ENCODE data around the gene RPP25L. TPM values are rescaled to one million over a fixed set of nuclear protein-coding genes. Genes with fewer than 3 reads are reported as not detected.

RPP25L gene
- total and polyA plus RNA-seq, 8 donors = 17.7 to 22.4 (median 20.6) TPM

DNA sequence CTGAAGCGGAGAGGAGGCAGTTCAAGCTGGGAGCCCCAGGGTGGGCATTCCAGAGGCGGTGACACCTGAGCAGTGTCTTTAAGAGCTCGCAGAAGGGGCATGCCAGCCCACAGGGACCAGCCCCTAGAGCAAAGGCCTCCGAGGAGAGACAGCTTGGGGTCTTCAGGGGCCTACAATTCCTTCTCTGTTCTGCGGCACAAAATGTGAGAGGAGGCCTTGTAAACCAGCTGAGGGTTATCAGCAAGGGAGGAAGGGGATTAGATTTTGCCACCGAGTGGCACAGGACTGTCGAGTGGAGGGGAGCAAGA, 26.2 kb upstream of the RPP25L start:
- ATAC-seq = no peak
- Histone ChIP-seq H3K4me3 (peak overlapping the region; percentile 66 to 70), H3K9me3 (no peaks in the 10 kb centered on the region), H3K27ac (peak overlapping the region; percentile 68 to 84), H3K4me1 (peaks cover 11 to 28% of the 10 kb centered on the region in 2 donors), H3K36me3 (peaks cover 0 to 9% of the 10 kb centered on the region in 2 donors), H3K27me3 (no peaks in the 10 kb centered on the region)
- TF ChIP-seq, protein P1, sequence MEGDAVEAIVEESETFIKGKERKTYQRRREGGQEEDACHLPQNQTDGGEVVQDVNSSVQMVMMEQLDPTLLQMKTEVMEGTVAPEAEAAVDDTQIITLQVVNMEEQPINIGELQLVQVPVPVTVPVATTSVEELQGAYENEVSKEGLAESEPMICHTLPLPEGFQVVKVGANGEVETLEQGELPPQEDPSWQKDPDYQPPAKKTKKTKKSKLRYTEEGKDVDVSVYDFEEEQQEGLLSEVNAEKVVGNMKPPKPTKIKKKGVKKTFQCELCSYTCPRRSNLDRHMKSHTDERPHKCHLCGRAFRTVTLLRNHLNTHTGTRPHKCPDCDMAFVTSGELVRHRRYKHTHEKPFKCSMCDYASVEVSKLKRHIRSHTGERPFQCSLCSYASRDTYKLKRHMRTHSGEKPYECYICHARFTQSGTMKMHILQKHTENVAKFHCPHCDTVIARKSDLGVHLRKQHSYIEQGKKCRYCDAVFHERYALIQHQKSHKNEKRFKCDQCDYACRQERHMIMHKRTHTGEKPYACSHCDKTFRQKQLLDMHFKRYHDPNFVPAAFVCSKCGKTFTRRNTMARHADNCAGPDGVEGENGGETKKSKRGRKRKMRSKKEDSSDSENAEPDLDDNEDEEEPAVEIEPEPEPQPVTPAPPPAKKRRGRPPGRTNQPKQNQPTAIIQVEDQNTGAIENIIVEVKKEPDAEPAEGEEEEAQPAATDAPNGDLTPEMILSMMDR (IDR thresholded peaks at IDR 0.05) = no peak
- no peak for DNase-seq
- intact Hi-C loops (cut with DNase I) = no loop called here

DNA sequence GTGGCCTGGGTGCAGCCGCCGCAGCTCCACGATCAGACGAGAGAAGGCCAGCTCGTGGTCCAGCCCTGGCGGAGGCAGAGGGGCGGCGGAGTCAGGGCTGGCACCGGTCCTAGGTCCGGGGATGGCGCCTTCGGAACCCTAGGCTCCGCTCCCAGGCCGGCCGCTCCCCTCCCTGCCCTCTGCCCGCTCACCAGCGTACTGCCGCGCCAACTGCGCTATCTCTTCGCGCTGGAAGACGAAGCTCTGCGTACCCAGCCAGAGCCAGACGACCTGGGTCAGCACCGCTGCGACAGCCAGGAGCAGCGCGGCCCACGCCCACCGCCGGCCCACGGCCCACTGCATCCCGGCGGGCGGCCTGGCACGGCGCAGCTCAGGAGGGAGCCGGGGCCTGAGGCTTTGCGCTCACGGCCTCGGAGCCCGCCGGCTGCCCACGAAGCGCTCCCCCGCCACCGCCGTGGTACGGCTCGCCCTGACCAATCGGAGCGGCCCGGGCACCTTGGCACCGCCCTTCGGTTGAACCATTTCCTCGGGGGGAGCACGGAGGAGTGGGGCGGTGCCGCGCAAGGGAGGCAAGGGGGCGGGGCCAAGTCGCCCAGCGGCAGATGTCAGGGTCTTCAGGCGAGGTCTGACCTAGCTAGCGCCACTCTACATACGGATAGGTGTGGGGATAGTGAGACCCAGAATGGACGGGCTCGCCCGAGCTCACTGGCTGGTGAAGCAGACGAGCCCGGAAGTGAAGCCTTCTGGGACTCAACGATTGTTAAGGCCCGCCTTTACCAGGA, 25.6 kb upstream of the RPP25L start, which contains the start of gene SIGMAR1:
SIGMAR1 (minus strand) TSS at position 432 of the 782 bp plus-strand sequence; CDS start at position 342, 90 bp downstream.
- Histone ChIP-seq H3K27me3 (no peaks in the 10 kb centered on the region), H3K36me3 (peaks cover 0 to 9% of the 10 kb centered on the region in 2 donors), H3K27ac (peak within 1 kb of the TSS; percentile 68 to 84), H3K9me3 (no peaks in the 10 kb centered on the region), H3K4me1 (peaks cover 11 to 28% of the 10 kb centered on the region in 2 donors), H3K4me3 (peak within 1 kb of the TSS; percentile 66 to 70)
- TF ChIP-seq, protein P1 (IDR thresholded peaks at IDR 0.05) = no peak
- intact Hi-C loops (cut with DNase I) = no loop called here
- peak; percentile 93 to 98 (median 94) for DNase-seq
- peak; percentile 99 for ATAC-seq

DNA sequence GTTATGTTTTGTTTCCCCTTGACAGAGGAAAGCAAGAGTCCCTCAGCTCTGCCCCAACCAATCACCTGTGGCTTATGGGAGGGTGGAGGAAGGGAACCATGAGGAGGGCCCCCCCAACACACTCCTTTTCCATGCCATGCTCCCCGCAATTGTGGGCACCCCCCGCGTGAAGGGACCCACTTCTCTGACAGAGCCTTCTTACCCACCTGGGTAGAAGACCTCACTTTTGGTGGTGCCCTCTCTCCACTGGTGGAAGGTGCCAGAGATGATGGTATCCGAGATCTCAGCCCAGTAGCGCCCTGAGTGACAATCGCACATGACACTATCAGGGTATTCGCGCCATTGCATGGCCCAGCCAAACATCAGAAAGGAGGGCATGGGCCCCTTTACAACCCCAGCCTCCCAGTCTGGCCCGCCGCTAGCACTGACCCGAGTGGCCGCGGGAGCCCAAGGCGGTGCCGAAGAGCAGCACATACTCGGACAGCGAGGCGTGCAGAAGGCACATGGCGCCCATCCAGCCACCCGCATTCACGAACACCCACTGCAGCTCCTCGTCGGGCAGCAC, 25.0 kb upstream of the RPP25L start:
- peak overlapping the region; percentile 68 to 84 for H3K27ac ChIP-seq
- TF ChIP-seq, protein P1 (IDR thresholded peaks at IDR 0.05) = no peak
- no peak for ATAC-seq
- H3K4me1 ChIP-seq = peaks cover 11 to 28% of the 10 kb centered on the region in 2 donors
- no peaks in the 10 kb centered on the region for H3K9me3 ChIP-seq
- H3K4me3 ChIP-seq = peak overlapping the region; percentile 66 to 70
- H3K27me3 ChIP-seq = no peaks in the 10 kb centered on the region
- H3K36me3 ChIP-seq = peaks cover 0 to 9% of the 10 kb centered on the region in 2 donors
- intact Hi-C loops (cut with DNase I) = no loop called here
- no peak for DNase-seq

DNA sequence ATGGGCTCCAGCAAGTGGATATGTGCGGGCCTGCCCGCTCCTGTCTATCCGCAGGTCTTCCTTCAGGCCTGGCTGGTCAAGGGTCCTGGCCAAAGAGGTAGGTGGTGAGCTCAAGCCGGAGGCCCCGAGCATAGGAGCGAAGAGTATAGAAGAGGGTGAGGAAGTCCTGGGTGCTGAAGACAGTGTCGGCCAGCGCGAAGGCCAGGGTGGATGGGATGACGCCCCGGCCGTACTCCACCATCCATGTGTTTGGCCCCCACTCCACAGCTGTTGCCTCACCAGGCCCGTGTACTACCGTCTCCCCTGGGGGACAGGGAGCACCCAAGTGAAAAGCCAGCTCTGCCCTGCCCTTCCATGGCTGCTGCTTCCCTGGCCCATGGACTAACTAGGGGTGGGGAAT, 23.7 kb upstream of the RPP25L start:
- no peak for ATAC-seq
- H3K4me3 ChIP-seq = no peak overlapping the region
- H3K4me1 ChIP-seq = peaks cover 11 to 28% of the 10 kb centered on the region in 2 donors
- DNase-seq = no peak
- TF ChIP-seq, protein P1 (IDR thresholded peaks at IDR 0.05) = no peak
- peaks cover 0 to 9% of the 10 kb centered on the region in 2 donors for H3K36me3 ChIP-seq
- intact Hi-C loops (cut with DNase I) = no loop called here
- H3K27ac ChIP-seq = no peak overlapping the region
- peaks cover 0 to 7% of the 10 kb centered on the region in 2 donors for H3K27me3 ChIP-seq
- H3K9me3 ChIP-seq = no peaks in the 10 kb centered on the region

DNA sequence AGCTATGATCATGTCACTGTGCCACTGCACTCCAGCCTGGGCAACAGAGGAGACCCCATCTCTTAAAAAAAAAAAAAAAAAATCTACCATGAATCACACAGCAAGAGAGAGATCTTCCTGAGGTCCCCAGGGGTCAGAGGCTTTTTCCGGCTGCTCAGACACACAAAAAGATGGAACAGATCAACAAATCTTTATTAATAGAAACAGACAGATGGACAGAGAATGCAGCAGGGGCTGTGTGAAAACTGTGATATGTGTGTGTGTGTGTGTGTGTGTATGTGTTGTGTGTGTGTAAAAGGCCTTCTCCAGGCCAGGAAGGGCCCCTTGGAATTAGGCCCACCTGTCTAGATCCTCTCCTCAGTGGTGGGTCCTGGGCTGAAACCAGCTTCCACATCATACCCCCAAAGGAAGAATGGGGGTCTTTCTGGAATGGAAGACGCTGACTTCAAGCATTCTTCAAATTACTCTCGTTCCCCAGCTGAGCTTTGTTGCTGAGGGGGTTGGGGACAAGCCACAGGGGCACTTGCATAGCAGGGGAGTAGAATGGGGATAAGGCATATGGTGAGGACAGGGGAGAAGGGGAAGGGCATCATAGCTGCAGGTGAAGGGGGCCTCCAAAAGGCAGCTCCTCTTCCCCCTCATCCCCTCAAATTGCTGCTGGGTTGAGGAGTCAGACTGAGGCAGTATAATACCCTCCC, 22.8 kb upstream of the RPP25L start:
- TF ChIP-seq, protein P1 (IDR thresholded peaks at IDR 0.05) = no peak
- intact Hi-C loops (cut with DNase I) = no loop called here
- ATAC-seq = no peak

More for the DNA sequence above, 22.8 kb upstream of the RPP25L start:
- peaks cover 0 to 9% of the 10 kb centered on the region in 2 donors for H3K36me3 ChIP-seq
- DNase-seq = no peak
- no peak overlapping the region for H3K4me3 ChIP-seq
- no peak overlapping the region for H3K27ac ChIP-seq
- peaks cover 5 to 16% of the 10 kb centered on the region in 2 donors for H3K27me3 ChIP-seq
- H3K9me3 ChIP-seq = no peaks in the 10 kb centered on the region
- H3K4me1 ChIP-seq = peaks cover 11 to 28% of the 10 kb centered on the region in 2 donors
